ENCODE results near the gene MFF. TPM values are rescaled to one million over a fixed set of nuclear protein-coding genes. Genes with fewer than 3 reads are reported as not detected.

MFF gene
- total RNA-seq, 1 experiment from 2014 or later: 83.3 TPM

DNA sequence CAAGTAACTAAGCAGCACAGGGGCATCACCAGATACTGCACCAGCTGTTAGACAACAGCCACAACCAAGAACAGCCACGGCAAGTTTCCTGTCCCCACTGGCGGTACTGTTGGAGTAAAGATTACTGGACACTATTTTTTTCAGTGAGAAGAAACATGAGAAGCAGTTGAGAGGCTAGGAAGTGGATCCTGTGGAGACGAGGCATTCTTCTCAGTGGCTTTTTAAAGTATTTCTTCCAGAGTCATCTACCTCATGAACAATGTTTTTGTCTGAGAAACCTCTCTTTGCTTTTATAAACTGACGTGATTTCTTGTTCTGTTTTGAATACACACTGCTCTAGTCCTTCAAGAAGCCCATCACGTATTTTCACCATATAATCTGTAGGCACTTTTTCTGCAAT is 35.3 kb downstream of the MFF start:
- Histone ChIP-seq H3K4me2 (ENCODE audit: insufficient read depth, insufficient read length, low read length) (no peak overlapping the region), H4K20me1 (ENCODE audit: control insufficient read depth, insufficient read depth, insufficient read length) (no peaks in the 10 kb centered on the region), H3K27me3 (ENCODE audit: insufficient read depth, low read length) (no peaks in the 10 kb centered on the region), H3K23me2 (ENCODE audit: insufficient read length, low read depth, low read length, poor library complexity, severe bottlenecking) (no peaks in the 10 kb centered on the region), H3K56ac (ENCODE audit: insufficient read length, low read depth, low read length) (no peak overlapping the region), H4K8ac (replicated peaks; ENCODE audit: insufficient read length, low read depth, low read length) (no peak overlapping the region), H3K4me1 (ENCODE audit: insufficient read depth, low read length) (no peaks in the 10 kb centered on the region), H4K5ac (ENCODE audit: insufficient read length, low read depth, low read length) (no peak overlapping the region), H3K23ac (ENCODE audit: insufficient read length, low read depth, low read length) (no peak overlapping the region), H4K91ac (ENCODE audit: insufficient read length, low read depth, low read length) (no peak overlapping the region), H3T11ph (ENCODE audit: low read length) (no peak overlapping the region), H3K79me2 (ENCODE audit: insufficient read depth, low read length) (no peaks in the 10 kb centered on the region), H3K9ac (ENCODE audit: extremely low read depth, insufficient read length, low read length) (no peak overlapping the region), H3K27ac (ENCODE audit: insufficient read length, low read depth, low read length) (no peak overlapping the region), H3K14ac (ENCODE audit: insufficient read depth, low read length) (no peak overlapping the region), H2BK5ac (ENCODE audit: insufficient read length, low read length) (no peak overlapping the region), H2BK20ac (ENCODE audit: low read depth, low read length, poor library complexity, severe bottlenecking) (no peak overlapping the region), H2BK12ac (ENCODE audit: insufficient read length, low read depth, low read length) (no peak overlapping the region), H3K18ac (ENCODE audit: insufficient read length, low read depth, low read length) (no peak overlapping the region), H2AFZ (ENCODE audit: low read length) (no peak overlapping the region), H3K4ac (ENCODE audit: low read depth, low read length) (no peak overlapping the region), H2BK120ac (ENCODE audit: low read depth, low read length, poor library complexity, severe bottlenecking) (no peak overlapping the region), H2AK5ac (ENCODE audit: insufficient read length, low read length) (no peak overlapping the region), H3K9me3 (ENCODE audit: control insufficient read depth, low read depth, low read length) (no peaks in the 10 kb centered on the region), H2BK15ac (ENCODE audit: low read depth, low read length) (no peak overlapping the region), H3K79me1 (ENCODE audit: insufficient read depth, low read depth, low read length, poor library complexity, severe bottlenecking) (no peaks in the 10 kb centered on the region)
- H3K9me3 Mint-ChIP-seq: no peaks in the 10 kb centered on the region
- H3K4me1 Mint-ChIP-seq: no peaks in the 10 kb centered on the region
- H3K27me3 Mint-ChIP-seq (ENCODE audit: low read depth): no peaks in the 10 kb centered on the region
- WGBS (ENCODE audit: extremely low coverage, insufficient read length, low lambda C conversion rate): no CpG with 5 or more reads among the region's 5 CpGs
- no peak for TF ChIP-seq CTCF (conservative IDR thresholded peaks at IDR 0.05)
- H3K27ac Mint-ChIP-seq: no peak overlapping the region
- H3K4me3 Mint-ChIP-seq: no peak overlapping the region
- peaks cover 0 to 35% (median 25%) of the 10 kb centered on the region in 3 experiments; a peak in 5 of 7 replicates for H3K36me3 Mint-ChIP-seq (ENCODE audit: insufficient read depth in 1 of 3, low read depth in 3 of 3)
- DNase-seq: no peak
